Thyroid gland (tissue), 4 donors: ENCODE results near the gene NISCH.

Experiments used
- CTCF ChIP-seq, 6 experiments: fragments of 200-600 bp in 3 of 6; fragments of 450-650 bp in 3 of 6; sonication (generic) in 3 of 6; IDR thresholded peaks; one replicate each; pipeline ENCODE4 v1.5.1; 2016 to 2019; ENCODE audit warnings: antibody characterized with exemption in 6 of 6, mild to moderate bottlenecking in 2 of 6, inconsistent platforms in 1 of 6, moderate library complexity in 1 of 6
- POLR2A ChIP-seq, 2 donors: fragments of 450-650 bp; IDR thresholded peaks; one replicate each; pipeline ENCODE4 v1.6.1; 2017; ENCODE audit warnings: antibody characterized with exemption in 2 of 2, mild to moderate bottlenecking in 2 of 2, moderate library complexity in 1 of 2

- TF ChIP-seq CTCF (IDR thresholded peaks at IDR 0.05), result no peak
- TF ChIP-seq POLR2A (IDR thresholded peaks at IDR 0.05), result no peak
Observed at GRCh38 chr3:52487788-52488691, 32.6 kb downstream of the NISCH start.
